GM19035 (cell line): ENCODE data around the gene MUC2.

ENCODE experiments used
- ATAC-seq: cut with Tn5 transposase; IDR thresholded peaks from one replicate; pipeline ENCODE4 v1.9.1; 2021; ENCODE audit not compliant: unreplicated experiment

The MUC2 gene

DNA sequence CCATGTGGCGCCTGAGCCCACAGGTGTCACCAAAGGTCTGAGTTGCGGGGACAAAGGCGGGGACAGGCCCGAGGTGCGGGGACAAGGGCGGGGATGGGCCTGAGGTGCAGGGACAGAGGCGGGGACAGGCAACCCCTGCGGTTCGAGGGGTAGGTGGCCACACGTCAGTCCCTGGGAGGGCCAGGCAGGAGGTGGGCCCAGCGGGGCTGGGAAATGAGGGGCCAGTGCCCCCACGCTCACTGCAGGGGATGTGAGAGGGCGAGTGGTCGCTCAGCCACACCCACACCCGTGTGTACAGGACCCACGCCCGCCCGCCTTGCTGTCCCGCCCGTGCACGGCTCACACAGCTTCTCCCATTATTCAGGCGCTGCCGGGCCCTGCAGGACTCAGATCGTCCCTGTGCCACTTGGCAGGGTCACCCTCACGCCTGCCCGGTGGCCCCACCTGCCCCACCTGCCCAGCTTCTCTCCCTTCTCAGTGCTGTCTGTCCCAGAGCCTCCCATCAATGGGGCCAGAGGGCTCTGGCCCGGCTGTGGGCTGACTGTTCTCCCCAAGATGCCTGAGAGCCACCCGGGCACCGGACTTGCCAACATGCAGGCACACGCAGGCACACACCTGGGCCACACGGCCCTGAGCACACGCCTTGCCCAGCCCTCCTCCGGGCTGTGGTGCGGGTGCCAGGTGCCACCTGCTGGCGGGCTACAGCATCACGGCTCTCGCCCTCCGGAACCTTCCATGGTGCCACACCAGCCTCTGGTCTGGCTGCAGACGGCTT, 23.9 kb upstream of the MUC2 start:
- ATAC-seq = peak; percentile 56

DNA sequence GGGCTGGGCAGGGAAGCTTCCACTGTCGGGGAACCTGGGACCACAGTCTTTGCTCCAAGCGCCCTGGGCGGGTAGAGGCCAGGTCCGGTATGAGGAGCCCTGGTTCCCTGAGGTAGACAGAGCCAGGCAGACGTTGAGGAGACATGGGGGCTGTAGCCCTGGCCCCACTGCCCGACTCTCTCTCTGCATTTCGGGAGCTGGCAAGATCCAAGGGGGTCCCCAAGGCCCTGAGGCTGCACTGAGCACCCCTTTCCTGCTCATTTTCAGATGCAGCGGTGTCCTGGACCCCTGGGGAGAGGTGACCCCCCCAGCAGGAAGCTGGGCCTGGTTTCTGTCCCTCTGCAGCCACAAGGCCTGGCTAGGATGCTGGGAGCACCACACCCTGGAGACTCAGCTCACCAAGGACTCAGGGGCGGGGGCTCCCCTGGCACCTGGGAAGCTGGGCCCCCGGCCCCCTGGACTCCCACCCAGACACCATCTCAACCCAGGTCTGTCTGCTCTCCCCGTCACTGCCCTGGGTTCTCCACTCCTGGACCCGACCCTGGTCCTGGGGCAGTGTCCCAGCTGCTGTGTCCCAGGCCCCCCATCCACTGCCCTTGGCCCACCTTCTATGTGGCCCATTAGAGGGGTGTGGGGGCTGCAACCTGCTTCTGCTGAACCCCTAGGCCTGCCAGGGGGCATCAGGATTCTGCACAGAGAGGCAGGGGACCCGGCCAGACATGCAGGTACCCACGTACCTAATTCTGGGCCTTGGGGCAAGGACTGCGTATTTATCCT, 23.1 kb upstream of the MUC2 start:
- ATAC-seq = no peak

GRCh38 chr11:1052133-1053011, 22.3 kb upstream of the MUC2 start:
- no peak for ATAC-seq

DNA sequence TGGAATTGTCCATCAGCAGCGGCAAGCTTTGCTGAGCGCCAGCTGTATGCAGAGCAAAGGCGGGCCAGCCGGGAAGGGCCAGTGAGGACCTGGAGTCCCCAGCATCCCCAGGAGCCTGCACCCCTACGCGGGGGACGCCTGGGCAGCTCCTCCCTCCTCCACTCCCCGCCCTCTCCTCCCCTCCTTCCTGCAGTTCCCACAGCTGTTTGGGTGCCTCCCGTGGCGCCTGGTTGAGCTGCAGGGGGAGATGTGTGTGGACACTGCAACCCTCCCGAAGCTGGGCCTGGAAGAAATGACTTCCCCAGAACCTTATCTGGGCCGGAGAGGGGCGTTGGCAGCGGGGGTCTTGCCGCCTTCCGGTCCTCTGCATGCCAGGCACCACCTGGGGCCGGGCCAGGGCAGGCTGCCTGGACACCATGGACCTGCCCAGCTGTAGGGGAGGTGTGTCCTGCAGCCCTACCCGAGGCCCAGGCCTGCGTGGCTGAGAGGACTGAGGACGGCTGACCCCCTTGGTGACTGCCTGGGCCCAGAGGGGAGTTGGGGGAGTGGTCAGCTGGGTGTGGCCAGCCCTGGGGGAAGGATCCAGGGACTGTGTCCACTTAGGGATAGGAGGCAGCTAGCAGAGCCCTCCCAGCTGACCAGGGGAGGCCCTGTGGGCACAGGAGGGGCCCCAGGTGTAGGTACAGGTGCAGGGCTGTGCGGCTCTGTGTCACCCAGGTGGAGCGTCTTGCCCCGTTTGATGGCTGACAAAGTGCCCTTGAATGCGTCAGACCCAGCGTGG, 21.4 kb upstream of the MUC2 start:
- no peak for ATAC-seq

DNA sequence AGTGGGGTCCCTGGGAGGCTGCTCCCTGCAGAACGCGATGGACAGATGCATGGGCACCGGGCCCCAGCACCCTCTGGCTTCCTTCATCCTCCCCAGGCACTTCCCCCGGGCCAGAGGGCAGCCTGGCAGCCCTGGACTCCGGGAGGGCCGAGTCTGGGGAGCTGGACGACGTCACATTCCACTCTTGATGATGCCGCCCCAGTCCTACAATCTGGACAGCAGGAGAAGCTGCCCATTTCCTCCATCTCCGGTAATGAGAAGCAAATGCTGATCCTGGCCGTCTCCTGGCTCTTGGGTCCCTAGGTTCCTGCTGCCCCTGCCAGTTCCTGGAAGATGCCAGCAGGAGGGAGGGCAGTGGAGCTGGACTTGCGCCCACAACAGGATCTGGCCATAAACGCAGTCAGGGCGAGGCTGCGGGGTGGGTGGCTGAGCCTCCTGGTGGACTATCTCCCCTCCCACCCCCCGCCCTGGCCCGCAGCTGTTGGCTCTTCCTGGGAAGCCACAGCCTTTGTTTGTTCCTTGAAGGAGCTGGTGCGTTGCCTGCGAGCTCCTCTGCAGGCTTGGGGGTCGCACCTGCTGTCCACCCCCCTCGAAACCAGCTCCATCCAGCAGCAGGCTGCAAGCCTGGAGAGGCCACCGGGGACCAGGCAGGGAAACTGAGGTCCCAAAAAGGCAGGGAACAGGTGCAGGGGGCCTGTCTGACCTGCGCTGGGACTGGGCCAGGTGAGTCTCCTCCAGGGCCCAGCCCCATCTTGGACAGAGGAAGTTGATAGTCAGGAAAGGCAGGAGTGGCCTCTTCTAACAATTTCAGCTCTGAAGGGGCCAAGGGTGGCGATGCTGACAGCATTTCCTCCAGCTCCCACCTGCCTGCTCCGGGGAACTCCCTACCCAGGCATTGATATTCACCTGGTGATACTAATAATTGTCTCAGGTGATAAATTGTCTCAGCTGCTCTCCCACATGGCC, 20.2 kb upstream of the MUC2 start:
- ATAC-seq = no peak

- ATAC-seq = no peak
Measured at GRCh38 chr11:1055109-1055703, 19.5 kb upstream of the MUC2 start.

DNA sequence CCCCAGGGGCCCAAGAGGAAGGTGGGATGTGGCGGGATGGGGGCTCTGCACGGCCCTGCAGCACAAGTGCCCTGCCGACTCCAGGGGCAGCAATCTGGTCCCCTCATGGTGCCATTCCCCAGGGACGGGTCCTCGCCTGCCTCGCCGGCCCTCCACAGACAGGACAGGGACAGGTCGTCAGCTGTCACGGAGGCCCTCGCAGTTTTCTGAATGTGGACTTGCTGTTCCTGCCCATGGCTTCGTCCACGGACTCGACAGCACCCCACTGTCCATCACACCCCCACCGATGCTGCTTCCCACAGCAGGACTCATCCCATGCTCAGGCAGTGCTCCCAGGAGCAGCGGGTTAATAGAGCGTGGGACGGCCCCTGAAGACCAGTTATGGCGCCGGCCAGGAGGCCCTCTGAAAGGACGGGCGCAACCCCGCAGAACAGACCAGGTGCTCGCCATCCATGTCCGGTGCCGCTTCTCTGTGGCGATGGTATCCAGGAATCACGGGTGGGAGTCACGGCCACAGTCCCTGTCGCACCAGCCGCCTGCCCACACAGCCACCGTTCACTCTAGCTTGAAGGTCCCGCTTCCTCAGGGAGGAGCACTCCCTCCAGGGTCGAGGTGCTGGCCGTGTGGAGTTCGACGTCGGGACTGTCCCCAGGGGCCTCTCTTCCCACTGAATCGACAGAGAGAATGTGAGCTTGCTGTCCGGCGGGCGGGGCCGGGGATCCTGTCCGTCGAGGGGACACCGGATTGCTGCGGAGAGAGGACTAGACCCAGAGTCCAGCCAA, 18.5 kb upstream of the MUC2 start:
- ATAC-seq = no peak

- ATAC-seq = no peak
Measured at GRCh38 chr11:1057806-1058205, 16.9 kb upstream of the MUC2 start.

- no peak for ATAC-seq
Measured at GRCh38 chr11:1059759-1060158, 14.9 kb upstream of the MUC2 start.

DNA sequence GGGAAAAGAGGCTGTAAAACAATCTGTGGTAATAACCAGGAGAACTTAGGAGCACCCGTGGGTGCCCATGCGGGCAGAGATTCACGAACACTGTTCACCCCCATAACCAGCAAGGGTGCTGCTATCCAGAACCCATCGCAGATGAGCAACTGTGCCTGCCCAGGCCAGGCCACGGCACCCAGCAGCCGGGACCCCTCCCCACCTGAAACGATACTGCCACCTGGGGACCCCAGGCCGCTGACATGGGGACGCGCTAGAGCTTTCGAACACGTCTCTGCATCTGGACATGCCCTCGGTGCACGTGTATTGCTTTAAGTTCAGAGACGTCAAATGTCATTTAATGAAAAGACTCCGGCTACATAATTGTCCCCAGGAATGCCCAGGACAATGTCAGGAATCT, 14.3 kb upstream of the MUC2 start:
- ATAC-seq = no peak

GRCh38 chr11:1060852-1061616, 13.6 kb upstream of the MUC2 start:
- no peak for ATAC-seq

- ATAC-seq = no peak
Measured at GRCh38 chr11:1062075-1062820, 12.4 kb upstream of the MUC2 start.

DNA sequence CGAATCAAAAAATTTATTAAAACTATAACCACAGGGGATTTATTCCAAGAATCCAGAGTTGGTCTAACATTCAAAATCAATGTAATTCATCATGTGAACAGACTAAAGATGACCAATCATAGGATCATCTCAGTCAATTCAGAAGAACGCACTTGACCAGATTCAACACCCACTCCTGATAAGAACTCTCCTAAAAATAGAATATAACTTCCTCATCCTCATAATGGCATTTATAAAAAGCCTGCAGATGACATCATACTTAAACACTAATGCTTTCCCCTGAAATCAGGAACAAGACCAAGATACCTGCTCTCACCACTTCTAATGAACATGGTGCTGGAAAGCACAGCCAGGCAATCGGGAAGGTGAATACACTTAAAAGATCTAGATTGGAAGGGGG, 10.5 kb upstream of the MUC2 start:
- ATAC-seq = no peak

- no peak for ATAC-seq
Measured at GRCh38 chr11:1067812-1068496, 6.7 kb upstream of the MUC2 start.

- no peak for ATAC-seq
Measured at GRCh38 chr11:1069740-1070139, 4.9 kb upstream of the MUC2 start.
